ENCODE results near the gene SPEG.
A peak's percentile ranks its signal among the peaks of the same experiment; 100 is the strongest.

SPEG gene

DNA sequence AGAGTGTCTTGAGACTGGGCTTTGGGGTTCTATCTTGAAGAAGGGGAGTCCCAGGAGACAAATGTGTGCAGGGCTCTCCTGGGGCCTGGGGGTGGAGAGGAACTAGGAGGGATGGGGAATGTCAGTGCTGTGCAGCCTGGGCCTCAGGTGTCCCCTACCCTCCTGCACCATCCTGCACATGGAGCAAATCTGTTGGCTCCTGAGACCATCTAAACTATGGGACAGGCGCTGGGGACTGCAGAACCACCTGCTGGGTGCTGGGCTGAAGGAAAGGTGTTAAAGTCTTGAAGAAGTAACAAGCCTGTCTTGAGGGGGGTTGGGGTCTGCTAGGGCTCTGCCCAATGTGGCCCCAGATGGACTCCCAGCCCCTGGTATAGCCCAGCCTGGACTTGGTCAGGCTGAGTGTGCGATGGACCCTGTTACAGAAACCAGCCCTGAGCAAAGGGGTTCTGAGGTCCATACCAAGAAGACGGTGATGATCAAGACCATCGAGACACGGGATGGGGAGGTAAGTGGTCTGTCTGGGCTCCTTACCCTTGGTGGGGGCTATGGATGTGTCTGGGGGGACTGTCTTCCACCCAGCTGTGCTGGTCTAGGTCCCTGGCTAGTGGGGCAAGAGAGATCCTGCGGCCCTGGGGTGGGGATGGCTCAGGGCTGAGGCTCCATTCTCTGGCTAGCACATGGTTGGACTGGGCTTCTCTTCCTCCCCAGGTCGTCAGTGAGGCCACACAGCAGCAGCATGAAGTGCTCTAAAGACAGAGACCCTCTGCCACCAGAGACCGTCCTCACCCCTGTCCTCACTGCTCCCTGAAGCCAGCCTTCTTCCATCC, 9.2 kb upstream of the SPEG start:
- DNase-seq (ENCODE audit: low spot score) = no peak

DNA sequence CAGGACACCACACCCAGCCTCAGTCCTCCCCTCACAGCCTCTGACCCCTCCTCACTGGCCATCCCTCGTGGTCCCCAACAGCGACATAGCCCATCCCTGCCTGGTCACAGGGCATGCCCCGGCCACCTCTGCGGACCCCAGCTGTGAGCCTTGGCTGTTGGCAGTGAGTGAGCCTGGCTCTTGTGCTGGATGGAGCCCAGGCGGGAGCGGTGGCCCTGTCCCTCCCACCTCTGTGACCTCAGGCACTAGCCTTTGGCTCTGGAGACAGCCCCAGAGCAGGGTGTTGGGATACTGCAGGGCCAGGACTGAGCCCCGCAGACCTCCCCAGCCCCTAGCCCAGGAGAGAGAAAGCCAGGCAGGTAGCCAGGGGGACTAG, 8.6 kb upstream of the SPEG start:
- no peak for DNase-seq (ENCODE audit: low spot score)

DNA sequence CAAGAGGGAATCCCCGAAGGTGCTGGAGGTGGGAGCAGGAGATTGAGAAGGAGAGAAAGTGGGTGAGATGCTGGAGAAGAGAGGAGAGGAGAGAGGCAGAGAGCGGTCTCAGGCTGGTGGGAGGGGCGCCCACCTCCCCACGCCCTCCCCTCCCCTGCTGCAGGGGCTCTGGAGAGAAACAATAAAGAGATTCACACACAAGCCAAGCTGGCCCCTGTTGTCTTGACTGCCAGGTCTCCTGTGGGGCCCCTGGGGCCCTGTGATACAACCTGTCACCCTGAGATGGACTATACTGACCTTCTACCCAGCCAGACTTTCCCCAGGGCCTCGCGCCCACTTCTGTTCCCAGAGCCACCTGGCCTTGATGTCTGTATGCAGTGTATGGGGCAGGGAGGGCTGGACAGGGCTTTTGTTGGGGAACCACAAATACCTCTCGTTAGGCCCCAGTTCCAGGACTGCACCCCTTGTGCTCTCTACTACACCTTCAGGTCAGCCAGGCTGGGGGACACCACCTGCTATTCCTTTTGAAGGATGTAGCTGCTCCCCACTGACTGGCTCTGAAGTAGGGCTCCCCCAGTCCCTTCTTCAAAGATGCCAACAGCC, 8.0 kb upstream of the SPEG start:
- DNase-seq (ENCODE audit: low spot score) = no peak

DNA sequence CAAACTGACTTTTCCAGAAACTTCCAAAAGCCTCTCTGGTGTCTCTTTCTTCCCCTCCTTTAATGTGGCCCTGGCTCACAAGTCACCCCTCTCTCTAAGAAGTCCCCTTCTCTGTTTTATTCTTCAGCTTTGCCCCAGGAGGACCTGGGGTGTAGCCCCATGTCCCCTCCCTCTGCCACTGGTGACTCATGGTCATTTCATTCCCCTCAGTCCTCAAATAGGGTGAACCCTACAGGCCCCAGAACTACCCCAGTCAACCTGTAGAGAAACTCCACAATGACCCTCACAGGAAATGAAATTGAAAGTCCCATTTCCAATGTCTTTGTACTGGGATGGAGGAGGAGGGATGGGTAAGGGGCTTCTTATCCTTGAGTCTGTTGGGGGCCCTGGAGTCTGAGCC, 6.2 kb upstream of the SPEG start:
- no peak for DNase-seq (ENCODE audit: low spot score)

GRCh38 chr2:219429958-219430606, 4.6 kb upstream of the SPEG start:
- DNase-seq (ENCODE audit: low spot score) = no peak

DNA sequence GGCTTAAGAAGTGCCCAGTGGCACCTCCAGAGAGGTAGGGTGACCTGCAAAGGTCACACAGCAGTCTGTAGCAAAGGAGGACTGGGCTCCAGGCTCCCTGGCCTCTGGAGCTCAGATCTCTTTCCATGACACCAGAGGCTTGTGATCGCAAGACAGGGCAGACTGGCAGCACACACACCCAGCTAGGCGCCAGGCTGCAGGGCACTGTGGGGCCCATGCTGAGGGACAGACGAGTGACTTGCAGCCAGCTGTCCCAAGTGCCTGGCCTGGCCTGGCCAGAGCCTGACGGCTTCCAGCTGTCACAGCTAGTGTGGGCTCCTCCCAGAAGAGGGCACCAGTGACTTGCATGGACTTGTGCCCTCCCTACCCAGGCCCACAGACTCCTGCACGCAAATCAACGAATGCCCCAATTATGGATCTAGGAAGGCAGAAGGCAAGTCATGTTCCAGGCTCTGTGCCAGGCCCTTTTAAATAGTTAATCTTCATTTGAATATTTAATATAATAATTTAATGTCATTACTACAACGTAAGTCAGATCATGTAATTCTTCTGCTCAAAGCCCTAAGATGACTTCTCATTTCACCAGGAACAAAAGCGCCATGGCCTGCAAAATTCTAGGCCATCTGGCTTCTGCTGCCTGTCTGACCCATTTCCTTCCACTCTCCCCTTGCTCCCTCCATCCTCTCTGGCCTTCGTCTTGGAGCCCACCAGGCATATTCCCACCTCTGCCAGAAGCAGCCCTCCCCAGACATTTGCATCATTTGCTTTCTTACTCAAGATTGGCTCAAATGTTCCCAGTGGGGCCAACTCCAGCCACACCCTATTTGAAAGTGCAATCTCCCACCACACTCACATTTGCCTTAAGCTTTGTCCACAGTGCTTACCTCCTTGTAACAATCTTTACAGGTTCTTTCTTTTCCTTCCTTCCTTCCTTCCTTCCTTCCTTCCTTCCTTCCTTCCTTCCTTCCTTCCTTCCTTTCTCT, 3.7 kb upstream of the SPEG start:
- DNase-seq (ENCODE audit: low spot score) = peak; percentile 60

DNA sequence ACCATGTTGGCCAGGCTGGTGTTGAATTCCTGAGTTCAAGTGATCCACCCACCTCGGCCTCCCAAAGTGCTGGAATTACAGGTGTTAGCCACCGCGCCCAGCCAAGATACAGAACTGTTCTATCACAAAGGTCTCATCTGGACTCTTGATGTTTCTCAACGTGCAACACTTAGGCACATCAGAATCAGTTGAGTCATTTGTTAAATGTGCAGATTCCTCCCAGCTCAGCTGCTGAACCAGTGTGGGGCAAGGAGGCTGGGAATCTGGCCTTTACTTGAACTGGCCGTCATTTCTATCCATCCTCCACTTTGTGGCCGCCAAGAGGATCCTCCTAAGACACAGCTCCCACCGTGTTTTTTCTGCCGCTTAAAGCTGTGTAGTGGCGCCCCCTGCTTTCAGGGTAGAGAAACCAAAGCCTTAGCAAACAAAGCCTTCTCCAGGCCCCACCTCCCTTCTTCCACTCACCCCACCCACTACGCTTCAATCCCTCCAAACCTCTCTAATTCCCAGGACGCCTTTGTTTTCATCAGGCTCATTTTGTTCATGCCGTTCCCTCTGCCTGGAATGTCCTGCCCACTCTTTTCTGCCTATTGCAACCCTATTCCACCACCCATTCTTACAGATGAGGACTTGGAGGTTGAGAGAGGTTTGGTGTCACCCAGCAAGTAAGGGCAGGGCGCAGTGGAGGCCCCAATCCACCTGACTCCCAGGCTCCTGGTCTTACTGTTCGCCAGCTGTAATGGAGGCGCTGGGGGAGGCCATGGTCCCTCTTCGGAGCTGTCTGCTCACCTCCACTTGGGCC, 776 bp upstream of the SPEG start:
- DNase-seq (ENCODE audit: low spot score) = no peak

DNA sequence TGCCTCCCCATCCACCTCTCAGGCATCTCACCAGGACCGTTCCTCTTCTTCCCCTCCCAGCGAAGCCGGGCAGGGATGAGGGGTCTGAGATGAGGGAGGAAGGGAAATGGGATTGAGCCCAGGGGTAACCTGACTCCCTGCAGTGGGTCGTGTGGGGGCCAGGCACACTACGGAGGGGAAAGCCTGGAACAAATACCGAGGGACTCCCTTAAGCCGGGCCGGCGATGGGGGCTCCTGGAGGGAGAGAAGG, 250 bp upstream of the SPEG start:
- no peak for DNase-seq (ENCODE audit: low spot score)

DNA sequence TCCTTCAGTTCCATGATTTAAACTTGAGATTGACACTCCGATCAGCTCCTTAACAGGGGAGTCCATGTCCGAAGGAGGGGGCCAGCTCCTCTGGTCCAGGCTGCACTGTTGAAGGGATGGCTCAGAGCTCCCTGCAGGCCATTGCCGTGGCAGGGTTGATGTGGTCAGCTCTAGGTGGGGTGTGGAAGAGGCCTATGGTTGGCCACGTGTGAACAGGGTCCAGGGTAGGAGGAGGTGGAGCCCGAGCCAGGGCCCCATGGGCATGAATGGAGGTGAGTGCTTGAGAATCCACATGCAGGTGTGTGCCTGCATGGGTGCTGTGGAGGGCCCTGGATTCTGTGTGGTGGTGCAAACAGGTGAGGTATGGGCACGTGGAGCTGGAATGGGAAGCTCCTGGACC, 1.1 kb downstream of the SPEG start:
- no peak for DNase-seq (ENCODE audit: low spot score)

DNA sequence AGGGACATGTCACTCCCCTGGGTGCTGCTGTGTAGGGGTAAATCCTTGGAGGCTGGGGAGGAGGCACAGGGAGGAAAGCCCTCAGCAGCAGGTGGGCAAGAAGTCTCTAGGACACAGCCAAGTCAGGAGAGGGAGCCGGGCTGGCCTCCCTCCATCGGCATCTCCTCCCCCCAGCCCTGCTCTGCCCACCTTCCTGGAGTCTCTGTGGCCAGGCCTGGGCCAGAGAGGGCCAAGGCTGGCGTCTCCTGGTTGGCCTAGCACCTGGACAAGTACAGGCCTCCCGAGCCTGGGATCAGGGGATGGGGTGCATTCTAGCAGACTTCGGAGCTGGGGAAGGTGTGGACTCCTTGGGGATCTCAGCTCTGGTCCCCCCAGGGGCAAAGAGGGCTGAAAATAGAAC, 1.8 kb downstream of the SPEG start:
- DNase-seq (ENCODE audit: low spot score) = no peak

- DNase-seq (ENCODE audit: low spot score) = no peak
Measured at GRCh38 chr2:219437141-219437540, 2.5 kb downstream of the SPEG start.

GRCh38 chr2:219437690-219438206, 3.1 kb downstream of the SPEG start:
- no peak for DNase-seq (ENCODE audit: low spot score)

DNA sequence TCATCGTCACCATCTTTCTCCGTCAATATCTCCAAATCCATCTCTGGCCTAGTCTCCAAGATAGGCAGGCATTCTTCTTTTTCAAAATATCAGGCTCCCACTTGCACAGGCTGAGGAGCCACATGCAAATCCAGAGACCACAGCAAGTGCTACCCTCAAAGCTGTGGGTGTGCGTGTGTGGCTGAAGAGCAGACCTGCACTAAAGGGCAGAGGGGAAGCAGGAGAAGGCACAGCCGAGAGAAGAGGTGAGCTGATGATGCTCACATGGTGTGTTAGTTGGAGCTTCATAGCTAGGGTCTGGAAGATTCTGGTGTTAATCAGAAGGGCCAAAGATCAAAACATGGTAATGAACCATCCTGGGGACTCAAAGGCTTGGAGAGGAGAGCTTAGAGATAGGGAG, 3.8 kb downstream of the SPEG start:
- no peak for DNase-seq (ENCODE audit: low spot score)

- DNase-seq (ENCODE audit: low spot score) = no peak
Measured at GRCh38 chr2:219439506-219439905, 4.9 kb downstream of the SPEG start.

DNA sequence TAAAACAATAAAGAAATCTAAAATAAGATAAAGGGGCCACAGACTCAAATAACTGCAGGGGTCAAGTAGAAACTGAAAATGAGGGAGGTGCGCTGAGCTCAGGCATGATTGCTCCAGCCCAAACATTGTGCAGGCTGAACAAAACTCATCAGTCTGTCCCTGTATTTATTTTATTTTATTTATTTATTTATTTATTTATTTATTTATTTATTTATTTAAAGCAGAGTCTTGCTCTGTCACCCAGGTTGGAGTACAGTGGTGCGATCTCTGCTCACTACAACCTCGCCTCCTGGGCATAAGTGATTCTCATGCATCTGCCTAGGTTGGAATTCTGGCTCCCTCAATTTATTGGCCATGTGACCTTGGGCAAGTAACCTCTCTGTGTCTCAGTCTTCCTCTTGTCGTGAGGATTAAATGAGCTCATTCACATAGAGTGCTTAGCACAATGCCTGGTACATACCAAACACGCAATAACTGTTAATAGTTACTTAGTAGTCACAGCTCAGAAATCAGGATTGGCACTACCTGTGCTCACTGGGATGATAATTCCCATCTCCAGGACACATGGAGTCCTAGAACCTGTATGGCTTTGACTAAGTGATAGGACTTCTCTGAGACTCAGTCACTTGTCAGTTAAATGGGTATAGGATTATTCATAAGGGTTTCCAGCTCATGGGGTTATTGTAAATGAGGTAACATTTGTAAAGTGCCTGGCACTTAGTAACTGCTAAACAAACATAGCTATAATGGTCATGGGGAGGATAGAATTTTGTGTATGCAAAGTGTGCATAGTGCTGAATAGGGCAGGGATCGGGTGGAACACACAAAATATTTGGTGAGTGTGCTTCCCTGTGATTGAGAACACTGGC, 6.0 kb downstream of the SPEG start:
- DNase-seq (ENCODE audit: low spot score) = no peak

DNA sequence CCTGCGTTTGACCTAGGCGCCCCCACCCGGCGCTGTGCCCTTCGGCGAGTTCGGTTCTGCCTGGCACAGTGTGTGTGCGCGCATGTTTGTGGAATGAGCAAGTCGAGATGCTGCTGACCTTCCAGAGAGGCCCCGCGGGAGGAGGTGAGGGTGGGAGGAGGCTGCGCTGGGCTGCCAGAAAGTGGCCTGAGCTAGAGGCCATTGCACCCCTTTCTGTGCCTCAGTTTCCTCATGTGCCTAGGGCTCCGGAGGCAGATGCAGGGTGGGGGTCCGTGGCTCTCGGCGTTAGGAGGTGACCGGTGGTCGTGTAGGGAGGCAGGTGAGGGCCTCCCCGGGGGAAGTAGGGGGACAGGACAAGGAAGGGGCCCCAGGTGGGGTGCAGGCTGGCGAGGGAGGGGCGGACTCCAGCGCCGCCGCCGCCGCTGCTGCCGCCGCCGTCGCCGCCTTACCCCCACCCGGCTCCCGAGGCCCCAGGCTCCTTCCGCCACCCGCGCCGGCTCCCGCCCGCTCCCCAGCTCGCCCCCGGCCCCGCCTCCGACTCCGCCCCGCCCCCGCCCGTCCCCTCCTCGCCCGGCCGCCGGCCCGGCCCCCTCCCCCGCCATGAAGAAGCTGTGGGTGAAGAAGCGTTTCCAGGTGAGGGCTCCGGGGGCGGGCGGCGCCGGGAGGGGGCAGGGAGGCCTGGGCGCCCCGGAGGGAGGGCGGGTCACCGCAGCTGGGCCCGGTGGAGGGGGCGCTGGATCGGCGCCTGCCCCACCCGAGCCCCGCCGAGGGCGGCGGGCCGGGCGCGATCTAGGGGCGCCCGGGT, 7.0 kb downstream of the SPEG start:
- DNase-seq (ENCODE audit: low spot score) = no peak

DNA sequence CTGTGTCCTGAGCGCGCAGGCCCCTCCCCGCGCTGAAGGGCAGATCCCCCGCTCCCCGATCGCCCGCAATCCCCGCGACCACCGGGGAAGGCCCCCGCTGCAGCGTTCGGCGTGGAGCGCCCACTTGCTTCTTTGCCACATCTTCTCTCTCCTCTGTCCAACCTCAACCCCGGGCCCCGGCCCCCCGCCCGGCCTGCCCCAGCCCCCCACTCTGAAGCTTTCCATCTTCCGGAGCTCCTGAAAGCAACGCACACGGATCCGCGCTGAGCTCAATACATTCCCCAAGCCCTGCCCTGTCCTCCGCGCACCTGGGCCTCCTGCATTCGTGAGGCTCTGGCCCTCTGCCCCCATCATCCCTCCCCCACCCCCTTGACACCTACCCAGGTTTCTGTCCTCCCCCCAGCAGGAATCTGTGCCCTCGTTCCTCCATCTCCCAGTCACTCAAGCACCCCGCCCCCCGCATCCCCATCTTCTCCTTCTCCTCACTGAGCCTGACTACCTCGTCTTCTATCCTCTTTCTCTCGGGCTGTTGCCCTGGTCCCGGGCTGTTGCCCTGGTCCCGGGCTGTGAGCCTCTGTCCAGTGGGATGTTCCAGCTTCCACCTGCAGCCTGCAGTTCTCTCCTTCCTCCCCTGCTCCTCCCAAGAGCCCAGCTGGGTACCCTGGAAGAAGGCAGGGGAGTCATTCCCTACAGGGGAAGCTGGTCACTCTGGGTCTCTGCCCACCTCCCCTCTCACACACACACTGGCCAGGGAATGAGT, 7.8 kb downstream of the SPEG start:
- no peak for DNase-seq (ENCODE audit: low spot score)

- DNase-seq (ENCODE audit: low spot score) = no peak
Measured at GRCh38 chr2:219443016-219443696, 8.5 kb downstream of the SPEG start.
